HepG2 (cell line): ENCODE results near the gene MEF2B. TPM values are rescaled to one million over a fixed set of nuclear protein-coding genes. Genes with fewer than 3 reads are reported as not detected.

Experiments used
- BRF2 ChIP-seq: sonication (generic); formaldehyde crosslinking; IDR thresholded peaks from 2 replicates; pipeline ENCODE4 v1.8.1; 2022; ENCODE audit warnings: mild to moderate bottlenecking, missing genetic modification reagents
- HMGXB3 ChIP-seq: sonication (generic); formaldehyde crosslinking; IDR thresholded peaks from 2 replicates; pipeline ENCODE4 v1.4.0; 2020; ENCODE audit warnings: missing genetic modification reagents, borderline replicate concordance
- MIXL1 ChIP-seq: IDR thresholded peaks from 2 replicates; pipeline ENCODE4 v1.6.1; 2016
- NFE2 ChIP-seq: sonication (generic); formaldehyde crosslinking; IDR thresholded peaks from 2 replicates; pipeline ENCODE4 v1.4.0; 2020; ENCODE audit warnings: missing genetic modification reagents
- RFX1 ChIP-seq: fragments of 450-650 bp; IDR thresholded peaks from 2 replicates; pipeline ENCODE4 v1.6.1; 2017
- SIN3A ChIP-seq: IDR thresholded peaks from 2 replicates; pipeline ENCODE4 v1.6.1; 2011; ENCODE audit warnings: low read depth, mild to moderate bottlenecking, control low read depth, low read length, borderline replicate concordance
- SNAPC4 ChIP-seq: sonication (generic); formaldehyde crosslinking; IDR thresholded peaks from 2 replicates; pipeline ENCODE4 v1.4.0; 2020; ENCODE audit warnings: mild to moderate bottlenecking, missing genetic modification reagents
- TCF7 ChIP-seq: sonication (generic); IDR thresholded peaks from 2 replicates; pipeline ENCODE4 v1.6.1; 2016; ENCODE audit warnings: antibody characterized with exemption, low read depth
- ZFP82 ChIP-seq: sonication (generic); formaldehyde crosslinking; IDR thresholded peaks from 2 replicates; pipeline ENCODE4 v1.5.1; 2020; ENCODE audit warnings: mild to moderate bottlenecking, missing genetic modification reagents, borderline replicate concordance
- ZHX1 ChIP-seq: sonication (generic); formaldehyde crosslinking; IDR thresholded peaks from 2 replicates; pipeline ENCODE4 v1.8.1; 2022; ENCODE audit warnings: low read depth, mild to moderate bottlenecking, missing genetic modification reagents
- ZNF451 ChIP-seq: sonication (generic); formaldehyde crosslinking; IDR thresholded peaks from 2 replicates; pipeline ENCODE4 v1.5.0; 2020; ENCODE audit warnings: mild to moderate bottlenecking, missing genetic modification reagents
- ZNF703 ChIP-seq: sonication (generic); formaldehyde crosslinking; IDR thresholded peaks from 2 replicates; pipeline ENCODE4 v1.5.1; 2020; ENCODE audit warnings: missing genetic modification reagents, mild to moderate bottlenecking, moderate library complexity, borderline replicate concordance
- polyA plus RNA-seq, 8 experiments: library from polyadenylated mRNA; depleted of rRNA in 3 of 8; stranded (reverse) in 7 of 8; unstranded in 1 of 8; fragments of >200 nt; fragmentation: Illumina TruSeq in 4 of 8; extraction: Trizol in 4 of 8; gene quantifications; 2 replicates each; pipeline versions ENCODE4 v1.2.1 to v1.2.3, GENCODE V29; 2011 to 2016; ENCODE audit warnings: low read depth in 4 of 8, missing spikeins in 1 of 8, mixed read lengths in 1 of 8; ENCODE audit not compliant: insufficient read depth in 1 of 8
- total RNA-seq, 5 experiments: library from RNA; depleted of rRNA; stranded (reverse); fragments of >200 nt; fragmentation: Illumina TruSeq; extraction: Trizol; gene quantifications; 2 replicates each; pipeline ENCODE4 v1.2.3, GENCODE V29; 2016; ENCODE audit warnings: low read depth in 1 of 5
- TF ChIP-seq, protein P1 (sequence below), 2 experiments: fragments of 450-650 bp in 1 of 2; sonication (generic) in 1 of 2; formaldehyde crosslinking; IDR thresholded peaks; 2 replicates each; pipeline versions ENCODE4 v1.5.0 to v1.8.0; 2020 to 2022; ENCODE audit warnings: mild to moderate bottlenecking in 1 of 2, missing genetic modification reagents in 1 of 2
- TF ChIP-seq, protein P2 (sequence below): sonication (generic); formaldehyde crosslinking; IDR thresholded peaks from 2 replicates; pipeline ENCODE4 v1.4.0; 2020; ENCODE audit warnings: mild to moderate bottlenecking, missing genetic modification reagents

Gene MEF2B
- total and polyA plus RNA-seq, 2 of the 13 experiments (the other 11 are each of a cell fraction or from before 2014, with no cell fraction given), result 1.2 to 1.7 TPM

DNA sequence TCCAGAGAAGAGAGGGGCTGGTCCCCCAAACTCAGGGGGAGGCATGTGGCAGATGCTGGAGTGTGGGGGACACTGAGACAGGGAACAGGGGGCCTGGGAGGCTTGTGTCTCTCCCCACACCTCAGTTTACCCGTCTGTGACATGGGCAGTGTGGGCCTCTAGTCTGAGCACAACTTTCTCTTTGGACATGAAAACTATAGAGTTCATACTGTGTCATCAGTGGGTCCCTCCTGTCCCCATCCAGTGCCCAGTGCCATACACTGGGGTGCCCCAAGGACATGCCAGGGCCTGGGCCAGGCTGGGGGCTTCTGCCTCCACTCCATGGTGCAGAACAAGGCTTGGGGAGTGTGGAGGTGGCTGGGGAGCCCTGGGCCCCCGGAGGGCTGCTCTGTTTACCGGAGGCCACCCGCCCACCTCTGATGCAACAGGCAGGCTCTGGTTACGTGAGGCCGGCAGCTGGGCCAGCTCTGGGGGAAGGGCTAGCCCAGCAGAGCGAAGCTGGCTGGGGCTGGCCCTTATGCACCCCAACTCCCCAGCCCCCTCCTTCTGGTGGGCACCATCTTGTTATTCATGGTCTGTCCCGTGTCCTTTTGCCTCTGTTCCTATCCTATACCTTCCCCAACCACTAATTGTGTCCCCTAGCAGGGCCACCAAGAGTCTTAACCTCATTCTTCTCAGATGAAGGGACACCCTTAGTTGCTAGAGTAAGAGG lies 1.9 kb upstream of the MEF2B start (continued):
- TF ChIP-seq HMGXB3 (no peak), NFE2 (CRISPR knock-in tag) (no peak), SIN3A (peak; percentile 16; the same call in 1 of the 2 replicates), MIXL1 (CRISPR knock-in tag) (no peak), ZNF703 (CRISPR knock-in tag) (no peak), RFX1 (no peak), ZHX1 (CRISPR knock-in tag) (no peak), TCF7 (no peak), ZNF451 (no peak), SNAPC4 (CRISPR knock-in tag) (no peak), ZFP82 (CRISPR knock-in tag) (no peak), BRF2 (CRISPR knock-in tag) (no peak)
- TF ChIP-seq, protein P1, sequence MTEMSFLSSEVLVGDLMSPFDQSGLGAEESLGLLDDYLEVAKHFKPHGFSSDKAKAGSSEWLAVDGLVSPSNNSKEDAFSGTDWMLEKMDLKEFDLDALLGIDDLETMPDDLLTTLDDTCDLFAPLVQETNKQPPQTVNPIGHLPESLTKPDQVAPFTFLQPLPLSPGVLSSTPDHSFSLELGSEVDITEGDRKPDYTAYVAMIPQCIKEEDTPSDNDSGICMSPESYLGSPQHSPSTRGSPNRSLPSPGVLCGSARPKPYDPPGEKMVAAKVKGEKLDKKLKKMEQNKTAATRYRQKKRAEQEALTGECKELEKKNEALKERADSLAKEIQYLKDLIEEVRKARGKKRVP (CRISPR knock-in tag; IDR thresholded peaks at IDR 0.05), result peak; percentile 12 to 99; a peak in 2 of 4 replicates
- TF ChIP-seq, protein P2, sequence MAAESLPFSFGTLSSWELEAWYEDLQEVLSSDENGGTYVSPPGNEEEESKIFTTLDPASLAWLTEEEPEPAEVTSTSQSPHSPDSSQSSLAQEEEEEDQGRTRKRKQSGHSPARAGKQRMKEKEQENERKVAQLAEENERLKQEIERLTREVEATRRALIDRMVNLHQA (CRISPR knock-in tag), result no peak
